ENCODE data around the gene SGCD. TPM values are rescaled to one million over a fixed set of nuclear protein-coding genes. Genes with fewer than 3 reads are reported as not detected.

The SGCD gene
- polyA plus RNA-seq, 1 donor (not counting 4 experiments of a cell fraction or from before 2014, with no cell fraction given) = not detected

GRCh38 chr5:156647034-156647451 is 320.1 kb downstream of the SGCD start:
- Histone ChIP-seq H3K9me3 (ENCODE audit: control insufficient read depth, low read depth, low read length) (no peaks in the 10 kb centered on the region), H3K27ac (ENCODE audit: control insufficient read depth, insufficient read depth, low read length) (no peak overlapping the region), H3K9ac (ENCODE audit: control insufficient read depth, extremely low read depth, insufficient read depth, low read length) (no peak overlapping the region), H3K79me2 (ENCODE audit: control insufficient read depth, insufficient read depth, low read length) (no peaks in the 10 kb centered on the region), H2AFZ (ENCODE audit: control insufficient read depth, low read length) (no peak overlapping the region), H4K20me1 (ENCODE audit: control insufficient read depth, extremely low read depth, insufficient read depth, low read length) (no peaks in the 10 kb centered on the region), H3K27me3 (ENCODE audit: control insufficient read depth, extremely low read depth, insufficient read depth, low read length) (no peaks in the 10 kb centered on the region), H3K4me3 (ENCODE audit: control insufficient read depth in 2 of 3, extremely low read depth in 1 of 3, insufficient read depth in 2 of 3, low read depth in 1 of 3, low read length in 3 of 3) (no peak overlapping the region), H3K9me1 (ENCODE audit: control insufficient read depth, extremely low read depth, insufficient read depth, low read length) (no peaks in the 10 kb centered on the region), H3K4me1 (ENCODE audit: control insufficient read depth, extremely low read depth, insufficient read depth, low read length) (no peaks in the 10 kb centered on the region), H3K36me3 (ENCODE audit: control insufficient read depth in 2 of 2, extremely low read depth in 1 of 2, insufficient read depth in 2 of 2, low read length in 2 of 2) (no peaks in the 10 kb centered on the region), H3K4me2 (ENCODE audit: control insufficient read depth, extremely low read depth, insufficient read depth, low read depth, low read length) (no peak overlapping the region)
- dilution Hi-C loops (cut with MboI; ENCODE audit: extremely low pct_ligation_motif_present, low sequenced_read_pairs) = no loop called here
- TF ChIP-seq CTCF (optimal IDR thresholded peaks at IDR 0.05 in 1 of 3, IDR thresholded peaks at IDR 0.05 in 1 of 3, conservative IDR thresholded peaks at IDR 0.05 in 1 of 3; ENCODE audit: extremely low read depth in 1 of 3, insufficient read depth in 2 of 3, low read length in 3 of 3) (no peak), EZH2 (IDR thresholded peaks at IDR 0.05; ENCODE audit: low read length) (no peak)
- FAIRE-seq = no peak
- DNase-seq (ENCODE audit: low read depth, low spot score) = no peak

DNA sequence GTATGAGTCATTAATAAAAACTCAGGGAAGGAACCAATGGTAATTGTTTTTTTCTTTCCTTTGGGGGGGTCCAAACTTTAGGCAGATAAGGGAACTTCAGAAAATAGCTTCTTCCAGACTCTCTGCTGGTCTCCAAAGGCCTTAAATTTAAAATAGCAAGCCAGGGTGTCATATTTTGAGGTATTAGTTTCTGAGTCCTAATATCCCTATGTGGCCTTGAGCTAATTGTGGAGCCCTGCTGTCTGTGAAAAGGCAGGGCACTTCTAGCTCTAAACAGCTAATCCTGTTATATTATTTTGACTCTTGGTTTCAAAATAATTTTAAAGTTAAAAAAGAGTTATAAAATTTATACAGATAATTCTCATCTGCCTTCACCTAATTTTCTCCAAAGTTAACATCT is 327.5 kb downstream of the SGCD start:
- Histone ChIP-seq H3K9ac (ENCODE audit: control insufficient read depth, extremely low read depth, insufficient read depth, low read length) (no peak overlapping the region), H3K9me1 (ENCODE audit: control insufficient read depth, extremely low read depth, insufficient read depth, low read length) (no peaks in the 10 kb centered on the region), H3K27me3 (ENCODE audit: control insufficient read depth, extremely low read depth, insufficient read depth, low read length) (no peaks in the 10 kb centered on the region), H3K79me2 (ENCODE audit: control insufficient read depth, insufficient read depth, low read length) (no peaks in the 10 kb centered on the region), H3K4me2 (ENCODE audit: control insufficient read depth, extremely low read depth, insufficient read depth, low read depth, low read length) (no peak overlapping the region), H3K4me1 (ENCODE audit: control insufficient read depth, extremely low read depth, insufficient read depth, low read length) (no peaks in the 10 kb centered on the region), H2AFZ (ENCODE audit: control insufficient read depth, low read length) (no peak overlapping the region), H3K27ac (ENCODE audit: control insufficient read depth, insufficient read depth, low read length) (no peak overlapping the region), H3K4me3 (ENCODE audit: control insufficient read depth in 2 of 3, extremely low read depth in 1 of 3, insufficient read depth in 2 of 3, low read depth in 1 of 3, low read length in 3 of 3) (no peak overlapping the region), H3K9me3 (ENCODE audit: control insufficient read depth, low read depth, low read length) (no peaks in the 10 kb centered on the region), H4K20me1 (ENCODE audit: control insufficient read depth, extremely low read depth, insufficient read depth, low read length) (no peaks in the 10 kb centered on the region), H3K36me3 (ENCODE audit: control insufficient read depth in 2 of 2, extremely low read depth in 1 of 2, insufficient read depth in 2 of 2, low read length in 2 of 2) (no peaks in the 10 kb centered on the region)
- no peak for DNase-seq (ENCODE audit: low read depth, low spot score)
- dilution Hi-C loops (cut with MboI; ENCODE audit: extremely low pct_ligation_motif_present, low sequenced_read_pairs) = no loop called here
- no peak for FAIRE-seq
- TF ChIP-seq EZH2 (IDR thresholded peaks at IDR 0.05; ENCODE audit: low read length) = no peak
- TF ChIP-seq CTCF (optimal IDR thresholded peaks at IDR 0.05 in 1 of 3, IDR thresholded peaks at IDR 0.05 in 1 of 3, conservative IDR thresholded peaks at IDR 0.05 in 1 of 3; ENCODE audit: extremely low read depth in 1 of 3, insufficient read depth in 2 of 3, low read length in 3 of 3) = no peak
